Putamen (tissue), 1 donor: ENCODE measurements around the gene B3GNT3.

Experiments used
- DNase-seq: peaks from one replicate; pipeline ENCODE4 v3.0.0-alpha.2; 2016; ENCODE audit warnings: low spot score

The B3GNT3 gene

DNA sequence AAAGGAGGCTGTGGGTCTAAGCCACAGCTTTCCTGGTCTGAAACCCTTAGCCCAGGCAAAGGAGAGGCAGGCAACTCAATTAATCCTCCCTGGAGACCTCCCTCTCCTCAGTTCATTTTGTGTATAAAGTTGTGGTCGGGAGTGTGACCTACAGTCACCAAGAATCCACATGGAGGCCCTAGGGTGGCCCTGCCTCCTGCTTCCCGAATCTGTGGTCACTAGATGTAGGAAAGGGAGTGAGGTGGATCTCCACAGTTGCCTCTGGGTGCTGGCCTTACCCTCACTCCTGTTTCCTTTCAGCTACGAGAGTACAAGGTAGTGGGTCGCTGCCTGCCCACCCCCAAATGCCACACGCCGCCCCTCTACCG, 66.0 kb downstream of the B3GNT3 start:
- no peak for DNase-seq

DNA sequence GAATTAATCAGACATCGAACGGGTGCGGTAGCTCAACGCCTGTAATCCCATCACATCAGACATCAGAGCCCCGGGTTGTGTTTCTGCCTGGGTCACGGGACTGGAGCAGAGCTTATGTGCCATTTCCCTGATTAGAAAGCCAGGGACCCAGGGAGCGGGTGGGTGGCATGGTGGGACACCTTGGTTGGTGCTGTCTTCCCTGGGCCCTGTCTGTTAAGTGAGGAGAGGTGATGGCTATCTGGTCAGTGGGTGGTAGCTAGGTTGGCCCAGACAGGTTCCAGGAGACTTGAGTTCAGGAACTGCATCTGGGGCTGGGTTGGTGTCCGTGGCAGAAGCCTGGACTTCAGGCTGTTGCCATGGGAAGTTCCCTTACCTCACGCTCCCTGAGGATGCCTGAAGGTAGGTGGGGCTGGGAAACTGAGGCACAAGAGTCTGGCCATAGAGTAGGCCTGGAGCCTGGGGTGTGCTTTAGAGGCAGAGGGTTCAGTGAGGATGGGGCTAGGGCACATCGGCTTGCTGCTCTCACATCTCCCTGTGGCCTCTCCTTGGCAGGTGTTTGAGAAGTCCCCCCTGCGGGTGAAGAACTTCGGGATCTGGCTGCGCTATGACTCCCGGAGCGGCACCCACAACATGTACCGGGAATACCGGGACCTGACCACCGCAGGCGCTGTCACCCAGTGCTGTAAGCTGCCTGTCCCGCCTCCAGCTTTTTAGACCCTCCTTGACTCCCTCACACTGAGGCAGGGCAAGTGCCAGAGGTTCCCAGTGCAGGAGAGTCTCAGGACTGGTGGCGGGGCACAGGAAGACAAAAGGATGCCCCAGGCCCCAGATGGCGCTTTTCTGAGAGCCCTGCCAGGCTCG, 66.8 kb downstream of the B3GNT3 start:
- DNase-seq, result no peak

DNA sequence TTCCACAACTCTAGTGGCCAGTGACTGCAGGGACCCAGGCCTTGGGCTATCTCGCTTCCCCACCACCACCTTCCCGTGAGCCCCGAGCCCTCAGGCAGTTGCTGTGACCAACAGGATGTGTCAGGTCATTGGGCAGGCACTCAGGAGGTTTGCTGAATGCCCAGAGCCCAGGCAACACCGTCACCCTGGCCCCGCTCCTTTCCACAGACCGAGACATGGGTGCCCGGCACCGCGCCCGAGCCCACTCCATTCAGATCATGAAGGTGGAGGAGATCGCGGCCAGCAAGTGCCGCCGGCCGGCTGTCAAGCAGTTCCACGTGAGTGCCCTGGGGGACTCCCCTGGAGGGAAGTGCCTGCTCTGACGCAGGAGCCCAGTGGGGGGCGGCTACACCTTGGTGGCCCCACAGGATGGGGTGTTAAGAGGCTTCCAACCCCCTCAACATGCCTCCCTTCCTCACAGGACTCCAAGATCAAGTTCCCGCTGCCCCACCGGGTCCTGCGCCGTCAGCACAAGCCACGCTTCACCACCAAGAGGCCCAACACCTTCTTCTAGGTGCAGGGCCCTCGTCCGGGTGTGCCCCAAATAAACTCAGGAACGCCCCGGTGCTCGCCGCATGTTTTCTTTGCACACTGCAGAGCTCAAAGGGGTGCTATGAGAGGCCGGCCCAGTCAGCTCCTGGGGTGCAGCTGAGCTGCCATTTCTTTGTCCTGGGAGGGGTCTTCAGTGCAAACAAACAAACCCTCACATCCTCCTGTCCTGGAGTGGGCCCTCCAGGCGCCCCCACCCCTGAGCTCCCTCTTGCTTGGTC, 68.0 kb downstream of the B3GNT3 start:
- no peak for DNase-seq
